ENCODE results near the gene MAPK1. TPM values are rescaled to one million over a fixed set of nuclear protein-coding genes. Genes with fewer than 3 reads are reported as not detected.
"Not testable (repeated sequence)": the region's sequence is repeated elsewhere in the genome, so short reads cannot be mapped to it uniquely, and the experiment has no call there.

MAPK1 gene
- total and polyA plus RNA-seq, 2 experiments from 2014 or later, result 72.3 to 76.0 TPM

- Histone ChIP-seq H3K36me3 (ENCODE audit: low read depth) (no peaks in the 10 kb centered on the region), H3K9ac (no peak overlapping the region), H4K20me1 (ENCODE audit: insufficient read depth) (no peaks in the 10 kb centered on the region), H3K9me3 (ENCODE audit: low read depth) (no peaks in the 10 kb centered on the region), H2AFZ (no peak overlapping the region), H3K9me2 (ENCODE audit: insufficient read depth) (no peaks in the 10 kb centered on the region), H3K4me3 (no peak overlapping the region), H3K4me2 (ENCODE audit: unreplicated experiment) (no peak overlapping the region), H3K27ac (no peak overlapping the region), H3K79me2 (ENCODE audit: insufficient read depth) (no peaks in the 10 kb centered on the region), H3F3A (ENCODE audit: insufficient read depth) (no peaks in the 10 kb centered on the region), H3K27me3 (replicated peaks; ENCODE audit: insufficient read depth) (no peaks in the 10 kb centered on the region), H3K4me1 (ENCODE audit: insufficient read depth) (no peaks in the 10 kb centered on the region)
- TF ChIP-seq EZH2 (IDR thresholded peaks at IDR 0.05; ENCODE audit: insufficient read depth, poor library complexity, severe bottlenecking) (no peak), EZH2phosphoT487 (IDR thresholded peaks at IDR 0.05; ENCODE audit: insufficient read depth, low read depth) (no peak)
- in situ Hi-C loops (cut with MboI), result no loop called here
- DNase-seq, result no peak
- 85 to 88% methylated on average over 8 of the region's 8 CpGs for WGBS, 2 experiments (ENCODE audit: low coverage in 1 of 2, low lambda C conversion rate in 2 of 2, missing lambda C conversion rate in 2 of 2)
Observed at GRCh38 chr22:21894799-21895198, 27.4 kb upstream of the MAPK1 start.

- Histone ChIP-seq H4K20me1 (ENCODE audit: insufficient read depth) (no peaks in the 10 kb centered on the region), H3K4me3 (no peak overlapping the region), H3K36me3 (ENCODE audit: low read depth) (no peaks in the 10 kb centered on the region), H3K9me2 (ENCODE audit: insufficient read depth) (no peaks in the 10 kb centered on the region), H3F3A (ENCODE audit: insufficient read depth) (no peaks in the 10 kb centered on the region), H3K4me1 (ENCODE audit: insufficient read depth) (no peaks in the 10 kb centered on the region), H3K27me3 (replicated peaks; ENCODE audit: insufficient read depth) (no peaks in the 10 kb centered on the region), H3K4me2 (ENCODE audit: unreplicated experiment) (no peak overlapping the region), H3K79me2 (ENCODE audit: insufficient read depth) (no peaks in the 10 kb centered on the region), H3K27ac (no peak overlapping the region), H2AFZ (no peak overlapping the region), H3K9me3 (ENCODE audit: low read depth) (no peaks in the 10 kb centered on the region), H3K9ac (no peak overlapping the region)
- TF ChIP-seq EZH2phosphoT487 (IDR thresholded peaks at IDR 0.05; ENCODE audit: insufficient read depth, low read depth) (no peak), EZH2 (IDR thresholded peaks at IDR 0.05; ENCODE audit: insufficient read depth, poor library complexity, severe bottlenecking) (no peak)
- WGBS, 2 experiments (ENCODE audit: low coverage in 1 of 2, low lambda C conversion rate in 2 of 2, missing lambda C conversion rate in 2 of 2), result 93 to 95% methylated on average over 10 of the region's 10 CpGs
- in situ Hi-C loops (cut with MboI), result no loop called here
- no peak for DNase-seq
Observed at GRCh38 chr22:21889251-21889990, 22.0 kb upstream of the MAPK1 start.

GRCh38 chr22:21887841-21888240 lies 20.4 kb upstream of the MAPK1 start:
- H3K9me2 ChIP-seq (ENCODE audit: insufficient read depth), result no peaks in the 10 kb centered on the region
- TF ChIP-seq EZH2phosphoT487 (IDR thresholded peaks at IDR 0.05; ENCODE audit: insufficient read depth, low read depth), result no peak
- TF ChIP-seq EZH2 (IDR thresholded peaks at IDR 0.05; ENCODE audit: insufficient read depth, poor library complexity, severe bottlenecking), result no peak
- H3K9ac ChIP-seq, result no peak overlapping the region
- no peaks in the 10 kb centered on the region for H3K9me3 ChIP-seq (ENCODE audit: low read depth)
- H3F3A ChIP-seq (ENCODE audit: insufficient read depth), result no peaks in the 10 kb centered on the region
- no peaks in the 10 kb centered on the region for H3K79me2 ChIP-seq (ENCODE audit: insufficient read depth)
- H3K27me3 ChIP-seq (replicated peaks; ENCODE audit: insufficient read depth), result no peaks in the 10 kb centered on the region
- H3K4me2 ChIP-seq (ENCODE audit: unreplicated experiment), result no peak overlapping the region
- no peaks in the 10 kb centered on the region for H3K4me1 ChIP-seq (ENCODE audit: insufficient read depth)
- in situ Hi-C loops (cut with MboI), result no loop called here
- H2AFZ ChIP-seq, result no peak overlapping the region
- DNase-seq, result no peak
- no peak overlapping the region for H3K27ac ChIP-seq
- no peaks in the 10 kb centered on the region for H4K20me1 ChIP-seq (ENCODE audit: insufficient read depth)
- no peaks in the 10 kb centered on the region for H3K36me3 ChIP-seq (ENCODE audit: low read depth)
- no peak overlapping the region for H3K4me3 ChIP-seq

- H3K79me2 ChIP-seq (ENCODE audit: insufficient read depth); H4K20me1 ChIP-seq (ENCODE audit: insufficient read depth); H3K9me3 ChIP-seq (ENCODE audit: low read depth); H3K36me3 ChIP-seq (ENCODE audit: low read depth); H3K4me3 ChIP-seq; H3K9me2 ChIP-seq (ENCODE audit: insufficient read depth); H3F3A ChIP-seq (ENCODE audit: insufficient read depth); H3K27me3 ChIP-seq (replicated peaks; ENCODE audit: insufficient read depth); in situ Hi-C loops (cut with MboI); H3K9ac ChIP-seq; H3K27ac ChIP-seq; H3K4me1 ChIP-seq (ENCODE audit: insufficient read depth); DNase-seq; H3K4me2 ChIP-seq (ENCODE audit: unreplicated experiment); H2AFZ ChIP-seq: not testable (repeated sequence)
- 83 to 91% methylated on average over 3 to 16 of the region's 26 CpGs for WGBS, 2 experiments (ENCODE audit: low coverage in 1 of 2, low lambda C conversion rate in 2 of 2, missing lambda C conversion rate in 2 of 2)
Observed at GRCh38 chr22:21883930-21884329, 16.5 kb upstream of the MAPK1 start.

- DNase-seq; H3K4me2 ChIP-seq (ENCODE audit: unreplicated experiment); H3K4me1 ChIP-seq (ENCODE audit: insufficient read depth); H4K20me1 ChIP-seq (ENCODE audit: insufficient read depth); H3F3A ChIP-seq (ENCODE audit: insufficient read depth); H3K27me3 ChIP-seq (replicated peaks; ENCODE audit: insufficient read depth); H2AFZ ChIP-seq; in situ Hi-C loops (cut with MboI); H3K36me3 ChIP-seq (ENCODE audit: low read depth); H3K9me3 ChIP-seq (ENCODE audit: low read depth); H3K4me3 ChIP-seq; H3K27ac ChIP-seq; H3K9me2 ChIP-seq (ENCODE audit: insufficient read depth); H3K79me2 ChIP-seq (ENCODE audit: insufficient read depth); H3K9ac ChIP-seq: not testable (repeated sequence)
- 57 to 62% methylated on average over 3 to 6 of the region's 7 CpGs for WGBS, 2 experiments (ENCODE audit: low coverage in 1 of 2, low lambda C conversion rate in 2 of 2, missing lambda C conversion rate in 2 of 2)
Observed at GRCh38 chr22:21882754-21883333, 15.4 kb upstream of the MAPK1 start.
